NCI-H1930 (cell line): Measurements from ENCODE around the gene BEAN1.

Experiments used
- DNase-seq, 2 experiments: peaks; one replicate each; lab custom pipeline; 2025; lab: John Stamatoyannopoulos, UW

The BEAN1 gene

GRCh38 chr16:66521951-66522771 is 95.1 kb downstream of the BEAN1 start:
- DNase-seq = no peak

- no peak for DNase-seq
Measured at GRCh38 chr16:66522816-66523590, 95.9 kb downstream of the BEAN1 start.

DNA sequence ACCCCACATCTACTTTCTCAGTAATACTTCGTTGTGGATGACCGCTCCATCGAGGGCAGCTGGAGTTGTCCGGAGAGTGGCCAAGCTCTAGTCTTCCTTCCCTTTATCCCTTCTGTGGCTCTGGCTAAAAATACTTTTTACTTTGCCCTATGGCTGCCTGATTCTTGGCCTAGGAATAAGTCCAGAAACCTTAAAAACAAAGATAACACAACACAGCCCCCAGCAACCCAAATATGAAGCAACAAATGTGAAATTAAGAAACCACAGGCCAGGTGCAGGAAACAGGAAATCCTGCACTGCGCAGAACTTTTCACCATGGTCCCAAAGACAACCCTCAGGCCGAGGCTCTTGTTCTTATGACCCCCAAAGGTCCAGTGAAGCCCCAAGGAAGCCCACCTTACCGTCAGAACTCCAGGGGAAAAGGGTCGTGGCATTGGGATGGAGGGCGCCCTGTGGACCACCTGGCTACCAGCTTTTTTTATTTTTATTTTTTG is 96.8 kb downstream of the BEAN1 start:
- DNase-seq = no peak

GRCh38 chr16:66524601-66525164 is 97.6 kb downstream of the BEAN1 start:
- no peak for DNase-seq

DNA sequence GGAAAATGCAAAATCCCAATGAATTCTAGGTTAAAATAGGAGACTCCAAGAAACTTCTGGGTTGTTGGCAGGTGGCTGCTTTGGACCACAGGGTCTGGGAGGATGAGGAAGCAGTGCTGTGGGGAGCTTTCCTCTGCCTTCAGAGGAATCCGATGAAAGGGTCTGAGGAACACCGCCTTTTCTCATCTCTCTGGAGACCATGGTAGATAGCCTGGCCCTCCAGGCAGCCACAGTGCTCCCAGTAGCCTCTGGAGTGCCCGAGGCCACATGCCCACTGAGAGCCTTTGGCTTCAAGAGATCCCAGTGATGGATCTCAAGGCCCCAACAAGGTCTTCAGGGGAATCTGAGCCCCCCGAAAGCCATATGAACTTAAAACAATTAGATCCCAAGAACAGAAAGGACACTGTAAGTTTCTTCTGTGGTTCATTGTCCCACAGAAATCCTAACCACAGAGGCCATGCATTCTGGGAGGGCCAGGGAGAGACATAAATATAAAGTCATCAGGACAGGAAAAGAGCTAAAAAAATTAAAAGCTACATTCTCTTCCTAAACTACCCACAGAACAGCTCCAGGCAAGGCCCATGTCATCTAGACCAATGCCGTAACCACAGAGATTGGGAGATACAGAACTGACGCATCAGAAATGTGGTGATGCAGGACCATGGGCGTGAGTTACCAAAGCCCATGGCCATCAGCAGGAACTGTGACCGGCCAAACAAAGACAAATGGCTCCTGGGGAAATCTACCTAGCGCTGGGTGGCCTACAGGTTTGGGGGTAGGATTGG is 98.5 kb downstream of the BEAN1 start:
- DNase-seq = no peak

- DNase-seq = no peak
Measured at GRCh38 chr16:66528294-66528693, 101.2 kb downstream of the BEAN1 start.

- no peak for DNase-seq
Measured at GRCh38 chr16:66529475-66529874, 102.4 kb downstream of the BEAN1 start.
